NB4 (cell line): Measurements from ENCODE around the gene TFCP2L1.
"Not testable (repeated sequence)": the region's sequence is repeated elsewhere in the genome, so short reads cannot be mapped to it uniquely, and the experiment has no call there.

Experiments
- DNase-seq: peaks from one replicate; pipeline ENCODE4 v3.0.0; 2010; ENCODE audit warnings: low read depth
- H3K4me3 ChIP-seq: one replicate; pipeline ENCODE4 v1.5.1; 2011; ENCODE audit warnings: mild to moderate bottlenecking, low read depth, low read length, moderate library complexity
- CTCF ChIP-seq: IDR thresholded peaks from one replicate; pipeline ENCODE4 v1.5.1; 2012; ENCODE audit warnings: low read depth, low read length
- MAX ChIP-seq: IDR thresholded peaks from 2 replicates; pipeline ENCODE4 v1.6.1; 2011; ENCODE audit warnings: low read depth, low read length
- MYC ChIP-seq: IDR thresholded peaks from 2 replicates; pipeline ENCODE4 v1.6.1; 2011; ENCODE audit warnings: low read depth, low read length
- POLR2A ChIP-seq: IDR thresholded peaks from 2 replicates; pipeline ENCODE4 v1.6.1; 2011; ENCODE audit warnings: mild to moderate bottlenecking; ENCODE audit not compliant: insufficient read length; ENCODE audit errors: extremely low read depth

The TFCP2L1 gene

GRCh38 chr2:121276341-121276740 is 8.7 kb downstream of the TFCP2L1 start:
- no peak overlapping the region for H3K4me3 ChIP-seq
- no peak for DNase-seq
- TF ChIP-seq MYC (no peak), MAX (no peak), CTCF (no peak), POLR2A (no peak)

GRCh38 chr2:121273116-121273515 is 11.9 kb downstream of the TFCP2L1 start:
- no peak overlapping the region for H3K4me3 ChIP-seq
- no peak for DNase-seq
- TF ChIP-seq POLR2A (no peak), MYC (no peak), CTCF (no peak), MAX (no peak)

- H3K4me3 ChIP-seq, result no peak overlapping the region
- TF ChIP-seq POLR2A (no peak), CTCF (no peak), MYC (no peak), MAX (no peak)
- no peak for DNase-seq
Observed at GRCh38 chr2:121272596-121272995, 12.4 kb downstream of the TFCP2L1 start.

GRCh38 chr2:121269436-121269835 is 15.6 kb downstream of the TFCP2L1 start:
- not testable (repeated sequence) for DNase-seq, H3K4me3 ChIP-seq

- H3K4me3 ChIP-seq, result no peak overlapping the region
- no peak for DNase-seq
- TF ChIP-seq POLR2A, result no peak
- no peak for TF ChIP-seq MYC
- TF ChIP-seq MAX, result no peak
- TF ChIP-seq CTCF, result no peak
Observed at GRCh38 chr2:121266543-121267106, 18.4 kb downstream of the TFCP2L1 start.

- no peak for DNase-seq
- no peak for TF ChIP-seq MAX
- no peak for TF ChIP-seq CTCF
- TF ChIP-seq MYC, result no peak
- no peak for TF ChIP-seq POLR2A
- H3K4me3 ChIP-seq, result no peak overlapping the region
Observed at GRCh38 chr2:121263996-121264715, 20.8 kb downstream of the TFCP2L1 start.
